NCI-H1105 (cell line): ENCODE results near the gene ARHGAP26.

ENCODE experiments used
- DNase-seq: peaks from one replicate; lab custom pipeline; 2025; lab: John Stamatoyannopoulos, UW

Gene ARHGAP26, protein sequence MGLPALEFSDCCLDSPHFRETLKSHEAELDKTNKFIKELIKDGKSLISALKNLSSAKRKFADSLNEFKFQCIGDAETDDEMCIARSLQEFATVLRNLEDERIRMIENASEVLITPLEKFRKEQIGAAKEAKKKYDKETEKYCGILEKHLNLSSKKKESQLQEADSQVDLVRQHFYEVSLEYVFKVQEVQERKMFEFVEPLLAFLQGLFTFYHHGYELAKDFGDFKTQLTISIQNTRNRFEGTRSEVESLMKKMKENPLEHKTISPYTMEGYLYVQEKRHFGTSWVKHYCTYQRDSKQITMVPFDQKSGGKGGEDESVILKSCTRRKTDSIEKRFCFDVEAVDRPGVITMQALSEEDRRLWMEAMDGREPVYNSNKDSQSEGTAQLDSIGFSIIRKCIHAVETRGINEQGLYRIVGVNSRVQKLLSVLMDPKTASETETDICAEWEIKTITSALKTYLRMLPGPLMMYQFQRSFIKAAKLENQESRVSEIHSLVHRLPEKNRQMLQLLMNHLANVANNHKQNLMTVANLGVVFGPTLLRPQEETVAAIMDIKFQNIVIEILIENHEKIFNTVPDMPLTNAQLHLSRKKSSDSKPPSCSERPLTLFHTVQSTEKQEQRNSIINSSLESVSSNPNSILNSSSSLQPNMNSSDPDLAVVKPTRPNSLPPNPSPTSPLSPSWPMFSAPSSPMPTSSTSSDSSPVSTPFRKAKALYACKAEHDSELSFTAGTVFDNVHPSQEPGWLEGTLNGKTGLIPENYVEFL

DNA sequence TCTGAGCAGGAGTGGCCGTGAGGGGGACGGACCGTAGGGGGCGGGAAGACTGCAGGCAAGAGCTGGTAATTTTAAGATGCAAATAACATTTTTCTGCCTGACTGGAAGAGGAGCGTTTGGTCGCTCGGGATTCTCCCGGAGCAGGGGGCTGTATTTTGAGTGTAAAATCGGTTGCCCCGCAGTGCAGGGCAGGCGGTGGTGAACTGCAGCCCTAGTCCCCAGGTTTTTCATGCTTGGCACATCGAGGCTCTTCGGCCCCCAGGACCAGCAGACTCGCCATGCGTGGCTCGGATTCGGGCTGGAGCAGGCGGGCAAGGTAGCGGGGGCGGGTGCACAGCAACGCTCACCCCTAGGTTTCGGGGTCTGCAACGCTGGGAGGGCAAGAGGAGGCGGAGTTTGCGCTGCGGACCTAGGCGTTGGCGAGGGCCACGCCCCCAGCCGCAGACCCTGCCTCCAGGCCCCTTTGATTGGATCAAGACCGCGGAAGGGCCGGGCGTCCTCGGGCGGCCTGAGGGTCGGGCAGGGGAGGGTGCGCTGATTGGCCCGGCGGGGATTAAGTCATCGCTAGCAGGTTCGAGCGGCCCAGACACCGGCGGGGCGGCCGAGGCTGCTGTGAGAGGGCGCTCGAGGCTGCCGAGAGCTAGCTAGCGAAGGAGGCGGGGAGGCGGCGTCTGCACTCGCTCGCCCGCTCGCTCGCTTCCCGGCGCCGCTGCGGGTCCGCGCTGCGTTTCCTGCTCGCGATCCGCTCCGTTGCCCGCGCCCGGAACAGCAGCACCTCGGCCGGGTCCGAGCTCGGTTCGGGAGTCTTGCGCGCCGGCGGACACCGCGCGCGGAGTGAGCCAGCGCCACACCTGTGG, at the start of gene ARHGAP26:
ARHGAP26 (plus strand) TSS at position 585 of the 857 bp plus-strand sequence. CDS start 385 bp downstream, outside the sequence.
- DNase-seq, result peak; percentile 84

DNA sequence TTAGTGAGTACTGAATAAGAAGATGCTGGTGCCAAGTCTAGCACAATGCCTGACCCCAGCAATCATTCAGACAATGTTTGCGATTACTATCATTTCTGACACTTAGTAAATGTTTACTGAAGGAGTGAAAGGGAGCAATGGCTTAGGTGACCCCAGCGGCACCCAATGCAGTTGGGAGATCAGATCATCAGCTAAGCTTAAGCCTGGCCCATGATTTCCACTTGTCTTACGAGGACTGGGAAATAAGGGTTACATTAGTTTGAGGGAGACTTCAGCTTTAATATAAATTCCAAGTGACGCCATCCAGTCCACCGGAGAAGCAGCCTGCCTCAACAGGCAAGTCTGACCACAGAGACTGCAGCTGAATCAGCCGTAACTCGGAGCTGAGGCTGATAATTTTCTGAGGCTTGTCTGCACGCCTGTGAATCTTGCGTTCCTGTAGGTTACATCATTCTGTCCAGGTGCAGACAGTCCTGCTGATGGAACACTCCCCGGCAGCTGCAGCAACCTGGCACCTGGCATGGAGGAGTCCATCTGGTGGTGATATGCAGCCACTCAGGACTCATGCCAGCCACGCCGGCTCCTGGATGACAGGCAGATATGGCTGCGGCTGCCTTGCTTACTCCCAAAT, 49.4 kb upstream of the ARHGAP26 start:
- peak; percentile 73 for DNase-seq

DNA sequence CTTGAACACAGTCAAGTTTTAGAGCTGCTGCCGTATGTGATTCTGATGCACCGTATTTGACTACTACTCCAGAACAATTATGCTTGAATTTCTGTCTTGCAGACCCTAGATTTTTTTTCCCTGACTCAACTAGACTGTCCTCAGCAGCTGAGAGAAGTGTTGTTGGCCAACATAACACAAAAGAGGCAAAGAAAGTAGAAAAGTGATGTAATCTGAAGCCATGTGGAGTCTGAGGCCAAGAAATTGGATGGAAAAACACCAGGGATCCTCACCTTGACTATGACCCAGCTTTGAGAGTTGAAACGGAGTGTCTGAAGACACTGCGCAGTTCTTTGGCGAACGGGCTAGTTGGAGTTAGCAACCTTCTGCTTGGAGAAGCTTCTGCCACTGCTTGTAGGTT, 48.0 kb upstream of the ARHGAP26 start:
- DNase-seq, result no peak

DNA sequence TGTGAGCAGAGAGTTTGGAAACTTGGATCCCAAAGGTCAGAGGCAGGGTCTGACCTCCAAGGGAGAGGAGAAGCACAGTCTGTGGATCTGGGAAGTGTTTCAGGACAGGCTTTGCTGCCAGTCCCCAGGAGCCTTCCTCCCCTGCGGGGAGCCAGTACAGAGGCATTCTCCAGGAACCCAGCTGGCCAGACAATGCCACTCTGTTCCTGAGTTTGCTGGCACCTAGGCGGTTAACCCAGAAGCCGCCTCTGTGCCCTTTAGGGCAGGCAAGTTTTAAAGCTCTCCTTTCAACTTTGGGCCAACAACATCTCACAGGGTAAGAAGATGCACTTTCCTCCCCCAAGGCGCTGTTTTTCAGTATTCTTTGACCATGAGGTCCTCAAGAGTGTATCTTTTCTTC, 47.3 kb upstream of the ARHGAP26 start:
- no peak for DNase-seq

DNA sequence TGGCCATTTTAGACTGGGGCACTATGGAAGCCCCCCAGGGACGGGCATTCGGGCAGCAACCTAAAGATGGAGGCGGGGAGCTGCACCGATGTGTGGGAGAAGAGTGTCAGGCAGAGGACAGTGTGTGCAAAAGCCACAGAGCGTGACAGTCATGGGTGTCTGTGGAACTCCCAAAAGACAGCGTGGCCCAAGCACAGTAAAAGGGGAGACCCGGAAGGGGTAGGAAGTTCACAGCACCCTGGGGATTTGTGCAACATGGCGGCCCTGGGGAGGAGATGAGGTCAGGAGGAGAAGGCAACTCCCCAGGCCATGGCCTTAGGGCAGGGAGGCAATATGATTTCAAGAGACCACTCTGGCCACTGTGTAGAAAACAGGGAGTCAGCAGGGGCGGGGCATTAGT, 45.4 kb upstream of the ARHGAP26 start:
- DNase-seq, result no peak

DNA sequence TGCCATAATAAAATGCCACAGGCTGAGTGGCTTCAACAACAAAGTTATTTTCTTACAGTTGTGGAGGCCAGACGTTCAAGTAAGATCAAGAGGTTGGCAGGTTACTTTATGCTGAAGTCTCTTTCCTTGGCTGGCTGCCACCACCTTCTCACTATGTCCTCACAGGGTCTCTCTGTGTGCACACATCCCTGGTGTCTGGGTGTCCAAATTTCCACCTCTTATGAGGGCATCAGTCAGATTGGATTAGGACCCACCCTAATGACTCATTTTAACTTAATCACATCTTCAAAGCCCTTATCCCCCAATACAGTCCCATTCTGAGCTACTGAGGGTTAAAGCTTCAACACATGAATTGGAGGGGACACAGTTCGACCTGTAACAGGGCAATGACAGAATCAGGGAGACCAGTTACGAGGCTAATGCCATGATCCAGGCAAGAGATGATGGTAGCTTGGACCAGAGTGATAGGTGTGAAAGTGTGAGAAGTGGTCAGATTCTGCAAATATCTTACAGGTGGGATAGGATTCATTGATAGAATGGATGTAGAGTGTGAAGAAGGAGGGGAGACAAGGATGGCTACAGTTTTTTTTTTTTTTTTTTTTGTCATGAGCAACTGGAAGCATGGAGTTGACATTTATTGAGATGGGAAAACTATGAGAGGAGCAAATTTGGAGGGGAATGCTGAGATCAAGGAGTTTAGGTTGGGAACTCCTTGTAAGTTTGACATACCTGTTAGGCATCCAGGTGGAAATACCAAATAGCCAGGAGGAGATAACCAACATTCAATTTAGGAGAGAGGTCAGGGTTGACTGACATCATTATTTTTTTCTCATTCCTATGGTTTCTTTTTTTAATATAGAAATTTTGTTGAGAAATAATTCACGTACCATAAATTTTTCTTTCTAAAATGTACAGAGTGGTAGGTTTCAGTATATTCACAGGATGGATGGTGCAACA, 44.7 kb upstream of the ARHGAP26 start:
- no peak for DNase-seq

DNA sequence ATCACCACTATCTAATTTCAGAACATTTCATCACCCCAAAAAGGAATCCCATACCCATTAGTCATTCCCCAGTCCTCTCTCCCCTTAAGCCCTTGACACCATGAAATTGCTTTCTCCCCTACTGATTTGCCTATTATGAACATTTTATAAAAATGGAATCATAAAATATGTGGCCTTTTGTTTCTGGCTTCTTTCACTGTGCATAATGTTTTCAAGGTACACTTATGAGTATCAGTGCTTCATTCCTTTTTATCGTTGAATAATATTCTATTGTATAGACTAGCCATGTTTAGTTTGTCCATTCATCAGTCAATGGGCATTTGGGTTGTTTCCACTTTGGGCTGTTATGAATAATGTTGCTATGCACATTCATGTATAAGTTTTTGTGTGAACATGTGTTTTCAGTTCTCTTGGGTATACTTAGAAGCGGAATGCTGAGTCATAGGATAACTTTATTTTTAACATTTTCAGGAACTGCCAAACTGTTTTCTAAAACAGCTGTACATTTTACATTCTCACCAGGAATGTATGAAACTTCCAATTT, 43.9 kb upstream of the ARHGAP26 start:
- DNase-seq, result no peak

DNA sequence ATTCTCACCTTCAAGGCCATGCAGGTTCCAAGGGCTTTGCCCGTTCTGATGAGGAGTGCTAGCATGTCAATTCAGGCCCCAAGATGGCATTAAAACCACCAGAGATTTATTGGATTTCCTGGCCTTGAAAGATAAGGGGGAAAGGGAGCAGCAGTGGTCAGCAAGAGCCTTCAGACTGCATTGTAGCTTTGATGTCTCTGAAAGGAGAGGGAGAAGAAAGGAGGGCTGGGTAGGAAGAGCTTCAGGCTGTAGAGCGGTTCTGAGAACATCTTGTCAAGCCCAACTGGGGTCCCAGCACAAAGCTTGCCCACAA, 42.5 kb upstream of the ARHGAP26 start:
- no peak for DNase-seq

DNA sequence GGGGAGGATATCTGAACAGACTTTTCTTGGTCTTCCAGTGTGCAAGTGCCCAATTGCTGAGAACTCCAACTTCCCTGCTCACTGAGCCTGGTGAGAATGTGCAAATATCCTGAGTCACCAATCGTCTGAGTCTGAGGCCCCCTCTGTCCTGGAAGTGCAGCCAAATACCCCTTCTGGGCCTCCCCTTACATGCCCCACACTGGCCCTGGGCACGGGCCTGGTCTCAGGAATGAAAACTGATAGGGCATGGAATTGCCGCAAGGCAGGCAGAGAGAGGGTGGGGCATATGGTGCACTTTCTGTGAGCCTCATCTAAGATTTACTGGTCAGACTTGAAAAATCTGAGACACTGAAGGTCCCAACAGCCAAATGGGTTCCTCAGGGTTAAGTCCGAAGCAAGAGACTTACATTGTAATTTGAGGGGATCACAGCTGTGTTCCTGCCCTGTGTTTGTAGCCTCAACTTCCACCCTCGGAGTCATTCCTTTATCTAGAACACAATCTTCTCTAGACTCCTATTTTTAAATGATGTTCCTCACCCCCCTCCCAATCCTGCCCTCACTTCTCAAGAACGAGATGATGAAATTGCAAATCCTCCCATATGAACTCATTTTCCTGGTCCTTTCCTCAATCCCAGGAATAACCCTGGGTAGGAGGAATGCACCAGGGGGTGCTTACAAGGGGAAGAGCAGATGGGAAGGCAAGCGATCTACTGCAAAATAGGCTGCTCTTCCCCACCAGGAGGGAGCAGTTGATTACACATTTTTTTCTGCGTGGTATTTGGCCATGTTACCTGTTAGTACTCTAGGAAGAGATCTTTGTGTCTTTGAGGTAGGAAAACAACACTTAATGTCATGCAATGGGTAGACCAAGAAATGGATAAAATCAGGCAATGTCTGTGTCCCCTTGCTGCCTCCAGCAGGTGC, 34.6 kb upstream of the ARHGAP26 start:
- no peak for DNase-seq

DNA sequence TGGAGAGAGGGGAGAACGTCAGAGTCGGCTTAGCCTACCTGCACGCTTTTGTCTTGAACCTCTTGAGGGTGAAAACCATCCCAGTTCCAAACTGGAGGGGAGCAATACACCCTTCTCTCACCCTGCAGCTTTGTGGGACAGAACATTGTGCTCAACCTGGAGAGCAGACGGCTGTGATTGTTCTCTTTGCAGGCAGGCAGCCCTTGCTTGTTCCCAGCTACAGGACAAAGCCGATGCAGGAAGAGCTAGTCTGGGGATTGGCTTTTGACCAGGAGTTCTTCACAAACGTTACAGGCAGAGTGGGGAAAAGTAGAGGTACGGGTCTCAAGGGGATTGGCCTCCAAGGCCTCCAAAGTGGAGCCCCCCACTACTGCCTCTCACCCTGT, 33.9 kb upstream of the ARHGAP26 start:
- DNase-seq, result no peak

DNA sequence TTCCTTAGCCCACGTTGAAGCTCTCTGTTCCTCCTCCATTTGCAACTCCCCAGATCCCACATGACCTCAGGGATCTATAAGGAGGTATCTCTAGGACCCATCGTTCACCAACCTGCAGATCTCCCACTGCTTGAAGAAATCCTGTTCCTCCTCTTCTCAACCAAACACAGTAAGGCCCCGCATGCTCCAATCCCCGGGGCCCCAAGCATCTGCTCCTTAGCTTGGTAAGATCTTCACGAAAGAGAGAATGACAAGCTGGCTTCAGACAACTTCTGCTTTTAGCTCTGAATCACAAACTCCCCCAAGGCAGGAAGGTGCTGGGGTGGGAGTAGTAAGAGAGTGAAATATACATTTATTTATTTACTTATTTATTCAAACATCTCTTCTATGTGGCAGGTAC, 33.0 kb upstream of the ARHGAP26 start:
- DNase-seq, result no peak

DNA sequence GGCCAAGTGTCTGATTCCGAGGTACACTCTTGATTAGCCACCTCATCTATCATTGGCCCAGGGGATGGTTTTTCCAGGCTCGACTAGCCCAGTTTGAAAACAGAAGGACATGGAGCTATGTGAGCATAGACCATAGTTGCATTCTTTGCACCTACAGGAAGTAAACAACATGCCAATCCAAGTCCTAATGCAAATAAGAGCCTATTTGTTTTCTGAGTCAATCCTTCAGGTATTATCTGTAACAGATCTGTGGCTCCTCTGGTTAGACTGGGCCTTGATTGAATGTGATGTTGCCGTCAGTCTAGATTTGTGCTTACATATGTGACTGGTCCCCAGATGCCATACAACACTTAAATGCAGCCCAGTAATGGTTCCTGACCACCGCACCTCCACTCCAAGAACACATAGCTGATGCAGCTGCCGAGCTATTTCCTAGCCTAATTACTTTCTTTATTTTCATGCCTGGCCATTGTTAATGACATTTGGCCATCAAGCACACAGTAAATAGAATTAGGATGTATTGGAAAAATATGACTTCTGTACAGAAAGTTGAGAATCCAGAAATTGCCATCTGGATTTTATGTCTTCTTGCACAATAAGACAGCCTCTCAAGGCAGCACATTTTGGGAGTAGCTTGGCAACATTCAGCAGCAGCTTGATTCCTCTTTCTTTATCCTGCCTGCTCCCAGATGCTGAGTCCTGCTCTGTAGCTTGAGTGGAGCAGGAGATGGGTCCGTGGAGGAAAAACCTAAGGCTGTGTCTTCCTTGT, 29.5 kb upstream of the ARHGAP26 start:
- DNase-seq, result no peak

DNA sequence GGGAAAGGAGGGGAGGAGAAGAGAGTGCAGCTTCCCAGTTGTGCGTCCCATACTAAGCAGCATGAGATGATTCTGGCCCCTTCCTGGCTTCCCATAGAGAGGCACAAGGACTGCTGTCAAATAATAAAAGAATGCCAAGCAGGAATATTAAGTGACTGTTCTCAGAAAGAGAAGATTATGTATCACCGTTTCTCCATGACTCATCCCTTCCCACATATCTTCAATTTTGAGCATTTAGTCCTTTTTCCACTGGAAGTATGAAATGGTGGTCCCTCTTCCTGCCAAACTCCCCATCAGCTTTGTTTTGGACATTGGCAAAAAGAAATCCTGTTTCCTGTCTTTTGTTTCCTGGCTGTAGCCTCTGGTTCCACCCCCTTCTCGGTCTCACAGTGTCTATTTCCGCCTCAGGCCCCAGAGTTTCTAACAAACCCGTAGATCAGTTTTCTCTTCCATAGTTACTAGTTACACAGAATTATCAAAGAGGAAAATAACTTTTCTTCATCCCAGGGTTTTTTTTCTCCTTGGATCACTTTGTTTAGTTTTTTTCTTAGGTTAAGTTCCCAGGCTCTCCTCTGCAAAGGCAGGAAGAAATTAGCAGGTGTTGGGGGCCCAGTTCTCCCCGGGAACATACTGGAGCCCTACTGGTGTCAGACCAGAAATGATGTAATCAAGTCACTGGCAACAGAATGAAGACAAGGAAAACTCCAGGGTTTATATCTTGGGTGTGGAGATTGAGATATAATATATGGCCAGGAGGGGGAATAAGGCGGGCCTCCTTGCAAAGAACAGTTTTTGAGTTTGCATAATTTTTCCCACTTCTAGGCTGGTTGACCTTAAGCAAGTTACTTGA, 26.4 kb upstream of the ARHGAP26 start:
- no peak for DNase-seq

DNA sequence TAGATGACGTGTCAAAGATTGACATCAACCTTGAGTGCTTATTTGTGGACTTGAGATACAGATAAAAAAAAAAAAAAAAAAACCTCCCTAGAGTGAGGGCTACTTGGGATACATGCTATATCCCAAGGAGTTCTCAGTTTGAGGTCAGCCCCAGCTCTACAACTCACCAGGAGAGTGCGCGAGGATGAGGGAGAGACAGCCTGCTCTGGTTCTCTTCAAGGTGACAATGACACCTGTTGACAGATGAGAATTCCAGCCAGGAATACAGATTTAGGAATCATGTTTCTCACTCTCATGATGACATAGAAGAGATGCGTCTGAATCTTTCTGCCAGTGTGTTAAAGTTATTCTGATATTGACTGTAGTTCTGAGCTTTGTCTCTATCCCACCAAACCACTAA, 24.9 kb upstream of the ARHGAP26 start:
- no peak for DNase-seq

DNA sequence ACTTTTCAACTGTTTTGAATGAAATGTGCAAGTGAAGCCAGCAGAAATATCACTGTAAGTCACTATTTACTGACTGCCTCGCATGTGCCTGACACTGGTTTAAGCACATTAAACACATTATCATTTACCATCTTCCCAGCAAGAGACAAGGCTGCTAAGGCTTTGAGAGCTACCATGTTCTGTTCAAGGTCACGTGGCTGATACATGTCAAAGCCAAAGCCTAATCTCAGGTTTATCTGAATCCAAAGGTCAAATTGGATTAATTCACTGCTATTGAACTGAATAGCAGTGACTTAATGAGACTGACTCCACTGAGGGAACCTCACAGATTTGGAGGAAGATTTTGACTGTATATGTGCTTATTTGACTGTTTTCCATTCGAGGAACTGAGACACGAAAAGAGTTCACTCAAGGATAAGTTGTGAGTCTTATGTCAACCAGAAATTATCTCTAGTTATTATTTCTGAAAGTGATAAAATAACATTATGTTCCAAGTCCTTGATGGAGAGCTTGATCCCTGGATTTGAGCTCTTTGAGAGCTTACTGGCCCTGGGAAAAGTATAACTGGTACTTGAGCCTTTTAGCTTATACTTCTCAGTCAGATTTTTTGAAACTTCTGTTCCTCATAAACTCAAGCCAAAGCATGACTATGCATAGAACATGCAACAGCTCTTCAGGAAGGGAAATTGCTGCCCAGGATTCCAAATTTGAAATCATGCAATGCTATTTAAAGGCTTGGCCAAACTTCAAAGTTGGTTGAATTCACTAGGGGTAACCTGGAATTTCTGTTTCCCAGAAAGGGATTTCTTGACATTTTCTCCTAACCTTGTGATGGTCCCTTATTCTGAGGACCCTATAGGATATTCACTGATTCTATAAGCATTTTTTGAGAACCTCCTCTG, 23.4 kb upstream of the ARHGAP26 start:
- DNase-seq, result no peak

DNA sequence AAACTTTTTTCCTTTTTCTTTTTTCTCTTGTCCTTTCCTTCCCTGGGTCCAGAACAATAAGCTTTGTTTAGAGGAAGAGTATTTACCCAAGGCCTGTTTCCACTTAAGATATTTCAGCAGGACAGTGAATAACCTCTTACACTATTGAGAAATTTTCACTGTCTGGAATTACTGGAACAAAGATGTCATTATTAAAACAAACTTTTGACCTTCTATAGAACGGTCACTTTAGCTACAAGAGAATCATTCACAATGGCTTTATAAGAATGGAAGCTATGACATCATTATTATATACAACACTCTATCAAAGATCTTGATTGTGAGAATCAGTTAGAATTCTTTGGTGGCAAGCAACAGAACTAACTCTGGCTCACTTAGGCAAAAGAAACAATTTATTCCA, 22.0 kb upstream of the ARHGAP26 start:
- no peak for DNase-seq
